H1 (cell line): ENCODE measurements around the gene RERE. TPM values are rescaled to one million over a fixed set of nuclear protein-coding genes. Genes with fewer than 3 reads are reported as not detected.

Experiments
- CTCF ChIA-PET: fragments of 300-600 bp; sonication (Branson Sonifier 250); formaldehyde crosslinking; loops from one replicate; lab custom pipeline; 2021; ENCODE audit not compliant: partially characterized antibody; lab: Charles Lee
- POLR2A ChIA-PET: fragments of 300-600 bp; sonication (Branson Sonifier 250); formaldehyde crosslinking; loops from one replicate; lab custom pipeline; 2021; ENCODE audit warnings: inconsistent platforms; ENCODE audit not compliant: partially characterized antibody; lab: Charles Lee
- DNase-seq, 2 experiments: peaks; one replicate each; pipeline versions ENCODE4 v3.0.0 to v3.0.0-alpha.2; 2010 to 2022; ENCODE audit warnings: low spot score in 2 of 2, low read depth in 1 of 2, mixed read lengths in 1 of 2
- FAIRE-seq: peaks from 2 replicates; lab custom pipeline; 2011; peaks lifted over from hg19 to GRCh38; lab: Jason Lieb, UNC
- H2AFZ ChIP-seq: 2 replicates; pipeline ENCODE4 v1.8.1; 2012; ENCODE audit warnings: low read length, inconsistent platforms
- H2AK5ac ChIP-seq: 2 replicates; pipeline ENCODE4 v1.6.1; 2013; ENCODE audit warnings: low read depth, low read length
- H2BK120ac ChIP-seq: replicated peaks from 2 replicates; pipeline ENCODE3; 2013; ENCODE audit warnings: low read depth, low read length, inconsistent platforms
- H2BK12ac ChIP-seq: 2 replicates; pipeline ENCODE4 v1.6.1; 2013; ENCODE audit warnings: low read depth, low read length
- H2BK15ac ChIP-seq: 2 replicates; pipeline ENCODE4 v1.6.1; 2013; ENCODE audit warnings: low read length
- H2BK20ac ChIP-seq: 2 replicates; pipeline ENCODE4 v1.6.1; 2013; ENCODE audit warnings: low read length
- H2BK5ac ChIP-seq: 2 replicates; pipeline ENCODE4 v1.6.1; 2013; ENCODE audit warnings: low read depth, low read length
- H3K14ac ChIP-seq: 2 replicates; pipeline ENCODE4 v1.6.1; 2013; ENCODE audit warnings: inconsistent platforms; ENCODE audit not compliant: insufficient read length
- H3K18ac ChIP-seq: 2 replicates; pipeline ENCODE4 v1.6.1; 2013; ENCODE audit warnings: low read length; ENCODE audit errors: extremely low read depth
- H3K23ac ChIP-seq: 2 replicates; pipeline ENCODE4 v1.6.1; 2013; ENCODE audit warnings: inconsistent platforms; ENCODE audit not compliant: insufficient read length
- H3K23me2 ChIP-seq: 2 replicates; pipeline ENCODE4 v1.6.1; 2013; ENCODE audit warnings: low read depth, low read length
- H3K27ac ChIP-seq: 2 replicates; pipeline ENCODE4 v1.6.1; 2011; ENCODE audit warnings: low read depth, low read length, inconsistent platforms
- H3K27me3 ChIP-seq, 4 experiments: replicated peaks in 1 of 4; 1 replicate in 1 of 4; 2 replicates in 3 of 4; pipeline versions ENCODE4 v1.6.1 to v1.8.1; 2011 to 2013; ENCODE audit warnings: low read length in 3 of 4, mild to moderate bottlenecking in 3 of 4, inconsistent platforms in 2 of 4, mixed read lengths in 2 of 4, moderate library complexity in 1 of 4; ENCODE audit not compliant: control insufficient read depth in 3 of 4, insufficient read depth in 3 of 4; ENCODE audit errors: extremely low read depth in 1 of 4
- H3K36me3 ChIP-seq, 4 experiments: 2 replicates each; pipeline versions ENCODE4 v1.6.1 to v1.8.1; 2011 to 2013; ENCODE audit warnings: mild to moderate bottlenecking in 4 of 4, low read length in 3 of 4, moderate library complexity in 2 of 4, control low read depth in 1 of 4, inconsistent platforms in 1 of 4; ENCODE audit not compliant: insufficient read depth in 4 of 4, control insufficient read depth in 2 of 4
- H3K4ac ChIP-seq: replicated peaks from 2 replicates; pipeline ENCODE3; 2013; ENCODE audit warnings: low read length, low read depth, mixed read lengths, inconsistent platforms; ENCODE audit not compliant: insufficient read length
- H3K4me1 ChIP-seq, 4 experiments: replicated peaks in 1 of 4; 1 replicate in 1 of 4; 2 replicates in 3 of 4; pipeline versions ENCODE4 v1.6.1 to v1.8.1; 2011 to 2013; ENCODE audit warnings: low read length in 3 of 4, inconsistent platforms in 2 of 4, mixed read lengths in 1 of 4; ENCODE audit not compliant: insufficient read depth in 4 of 4, control insufficient read depth in 3 of 4
- H3K4me2 ChIP-seq, 2 experiments: 2 replicates each; pipeline versions ENCODE4 v1.6.1 to v1.8.1; 2011 to 2013; ENCODE audit warnings: low read depth in 2 of 2, low read length in 2 of 2, control low read depth in 1 of 2, inconsistent platforms in 1 of 2, mild to moderate bottlenecking in 1 of 2; ENCODE audit not compliant: insufficient read depth in 1 of 2
- H3K4me3 ChIP-seq, 4 experiments: fragments of 200-600, 300-600 bp in 1 of 4; sonication (generic), shearing (Covaris generic), sonication (Bioruptor Twin) in 1 of 4; 2 replicates each; pipeline versions ENCODE4 v1.5.1 to v1.8.1; 2011 to 2016; ENCODE audit warnings: low read length in 4 of 4, low read depth in 3 of 4, control low read depth in 2 of 4, inconsistent platforms in 2 of 4, mild to moderate bottlenecking in 2 of 4, mixed read lengths in 1 of 4, moderate library complexity in 1 of 4; ENCODE audit not compliant: insufficient read depth in 2 of 4; ENCODE audit errors: extremely low read depth in 1 of 4
- H3K56ac ChIP-seq: replicated peaks from 2 replicates; pipeline ENCODE3; 2013; ENCODE audit warnings: low read depth, mild to moderate bottlenecking, mixed read lengths, low read length, inconsistent platforms; ENCODE audit not compliant: insufficient read length
- H3K79me1 ChIP-seq: 2 replicates; pipeline ENCODE4 v1.6.1; 2013; ENCODE audit warnings: low read depth, low read length, control low read depth
- H3K79me2 ChIP-seq, 2 experiments: 2 replicates each; pipeline versions ENCODE4 v1.6.1 to v1.8.1; 2012 to 2013; ENCODE audit warnings: low read length in 2 of 2, mild to moderate bottlenecking in 2 of 2, inconsistent platforms in 1 of 2; ENCODE audit not compliant: insufficient read depth in 2 of 2, control insufficient read depth in 1 of 2
- H3K9ac ChIP-seq, 4 experiments: replicated peaks in 1 of 4; 1 replicate in 1 of 4; 2 replicates in 3 of 4; pipeline versions ENCODE4 v1.6.1 to v1.8.1; 2011 to 2013; ENCODE audit warnings: low read depth in 3 of 4, low read length in 3 of 4, control low read depth in 2 of 4, mild to moderate bottlenecking in 2 of 4, moderate library complexity in 2 of 4, inconsistent platforms in 1 of 4; ENCODE audit errors: extremely low read depth in 1 of 4
- H3K9me3 ChIP-seq, 2 experiments: 2 replicates each; pipeline versions ENCODE4 v1.6.1 to v1.8.1; 2012 to 2013; ENCODE audit warnings: mild to moderate bottlenecking in 2 of 2, moderate library complexity in 2 of 2, control low read depth in 1 of 2, inconsistent platforms in 1 of 2, low read depth in 1 of 2, low read length in 1 of 2, mixed read lengths in 1 of 2; ENCODE audit not compliant: insufficient read depth in 2 of 2
- H4K20me1 ChIP-seq, 2 experiments: replicated peaks in 1 of 2; 2 replicates each; pipeline versions ENCODE3 to v1.8.1; 2011 to 2013; ENCODE audit warnings: inconsistent platforms in 2 of 2, low read length in 2 of 2, mild to moderate bottlenecking in 1 of 2; ENCODE audit not compliant: insufficient read depth in 2 of 2, control insufficient read depth in 1 of 2
- H4K5ac ChIP-seq: 2 replicates; pipeline ENCODE4 v1.6.1; 2013; ENCODE audit warnings: low read length, low read depth, mixed read lengths, inconsistent platforms; ENCODE audit not compliant: insufficient read length
- H4K8ac ChIP-seq: 2 replicates; pipeline ENCODE4 v1.8.0; 2013; ENCODE audit warnings: mild to moderate bottlenecking, moderate library complexity, low read length, inconsistent platforms; ENCODE audit not compliant: insufficient read depth; ENCODE audit errors: extremely low read depth
- H4K91ac ChIP-seq: replicated peaks from 2 replicates; pipeline ENCODE3; 2013; ENCODE audit warnings: low read length, mixed read lengths, inconsistent platforms; ENCODE audit not compliant: insufficient read length
- CBX5 ChIP-seq: fragments of 300-800, 300-1000 bp; sonication (generic); IDR thresholded peaks from 2 replicates; pipeline ENCODE4 v1.7.1; 2016; ENCODE audit warnings: antibody characterized with exemption, low read length, low read depth
- CBX8 ChIP-seq: fragments of 300-800, 300-1000 bp; sonication (generic); IDR thresholded peaks from 2 replicates; pipeline ENCODE4 v1.7.1; 2016; ENCODE audit warnings: low read depth, low read length, borderline replicate concordance
- EP300 ChIP-seq, 2 experiments: IDR thresholded peaks; 1 replicate in 1 of 2; 2 replicates in 1 of 2; pipeline ENCODE4 v1.6.1; 2011 to 2012; ENCODE audit warnings: low read depth in 2 of 2, low read length in 2 of 2, mild to moderate bottlenecking in 2 of 2, borderline replicate concordance in 1 of 2, inconsistent platforms in 1 of 2, moderate library complexity in 1 of 2
- GTF2F1 ChIP-seq: IDR thresholded peaks from 2 replicates; pipeline ENCODE4 v1.6.1; 2012; ENCODE audit warnings: low read depth, low read length, improper control_type of control experiment, borderline replicate concordance
- JUN ChIP-seq: IDR thresholded peaks from 2 replicates; pipeline ENCODE4 v1.6.1; 2011; ENCODE audit warnings: low read depth, mild to moderate bottlenecking, improper control_type of control experiment, low read length
- NANOG ChIP-seq: IDR thresholded peaks from 2 replicates; pipeline ENCODE4 v1.6.1; 2011; ENCODE audit warnings: low read length, low read depth, mild to moderate bottlenecking, inconsistent platforms; ENCODE audit not compliant: insufficient read depth, poor library complexity, severe bottlenecking
- NRF1 ChIP-seq: IDR thresholded peaks from 2 replicates; pipeline ENCODE4 v1.6.1; 2011; ENCODE audit warnings: mild to moderate bottlenecking, low read depth, low read length, improper control_type of control experiment
- POLR2A ChIP-seq, 2 experiments: IDR thresholded peaks; 1 replicate in 1 of 2; 2 replicates in 1 of 2; pipeline ENCODE4 v1.6.1; 2011; ENCODE audit warnings: low read depth in 2 of 2, low read length in 2 of 2, mild to moderate bottlenecking in 2 of 2; ENCODE audit errors: control extremely low read depth in 1 of 2
- RNF2 ChIP-seq: fragments of 200-900, 300-1000 bp; sonication (generic); IDR thresholded peaks from 2 replicates; pipeline ENCODE4 v1.7.1; 2016; ENCODE audit warnings: borderline replicate concordance, low read depth, mild to moderate bottlenecking, antibody characterized with exemption, low read length; ENCODE audit not compliant: poor library complexity, severe bottlenecking; ENCODE audit errors: missing control alignments
- SIX5 ChIP-seq: IDR thresholded peaks from 2 replicates; pipeline ENCODE4 v1.6.1; 2011; ENCODE audit warnings: mild to moderate bottlenecking, low read depth, low read length
- SP2 ChIP-seq: IDR thresholded peaks from 2 replicates; pipeline ENCODE4 v1.6.1; 2012; ENCODE audit warnings: mild to moderate bottlenecking, low read length, inconsistent platforms
- SUZ12 ChIP-seq: fragments of 200-600 bp; sonication (generic); IDR thresholded peaks from 2 replicates; pipeline ENCODE4 v1.6.1; 2012; ENCODE audit warnings: mild to moderate bottlenecking, inconsistent platforms, low read length, moderate library complexity, mixed read lengths
- TAF1 ChIP-seq: IDR thresholded peaks from 2 replicates; pipeline ENCODE4 v1.6.1; 2011; ENCODE audit warnings: mild to moderate bottlenecking, low read depth, low read length
- TBP ChIP-seq: IDR thresholded peaks from 2 replicates; pipeline ENCODE4 v1.6.1; 2011; ENCODE audit warnings: low read depth, low read length, improper control_type of control experiment
- WGBS, 2 experiments: shearing (Covaris generic) in 1 of 2; methylation state at CpG; one replicate each; pipeline versions ENCODE4 v1.1.6 to v1.1.7; 2013 to 2015; ENCODE audit warnings: low lambda C conversion rate in 2 of 2, mixed read lengths in 2 of 2, inconsistent platforms in 1 of 2, low coverage in 1 of 2, missing lambda C conversion rate in 1 of 2; ENCODE audit not compliant: insufficient replicate concordance in 2 of 2, insufficient coverage in 1 of 2, insufficient read length in 1 of 2; ENCODE audit errors: extremely low coverage in 1 of 2, missing lambda C conversion rate in 1 of 2; 5-methylcytosine and 5-hydroxymethylcytosine counted together
- polyA plus RNA-seq, 7 experiments: library from polyadenylated mRNA; depleted of rRNA in 3 of 7; stranded (reverse) in 5 of 7; unstranded in 2 of 7; fragments of >200 nt in 5 of 7; fragments of 200-250 nt in 2 of 7; gene quantifications; 1 replicate in 5 of 7; 2 replicates in 1 of 7; 4 replicates in 1 of 7; pipeline versions ENCODE4 v1.2.1 to v1.2.3, GENCODE V29; 2011 to 2013; ENCODE audit warnings: missing spikeins in 2 of 7, mixed read lengths in 2 of 7
- total RNA-seq: library from RNA; stranded (reverse); fragmentation: NEBNext Ultra II Directional; extraction: Animal tissue kit (Norgen Biotek cat#: 25700); gene quantifications from 2 replicates; pipeline ENCODE4 v1.2.1, GENCODE V29; 2021

The RERE gene
- total and polyA plus RNA-seq, 2 of the 8 experiments (the other 6 are each of a cell fraction or from before 2014, with no cell fraction given): 15.3 to 142 TPM

- no peak overlapping the region for H3K4me2 ChIP-seq
- no peak for FAIRE-seq
- H4K20me1 ChIP-seq: peaks cover 3 to 7% of the 10 kb centered on the region in 2 experiments
- TF ChIP-seq RNF2 (no peak), TAF1 (no peak), SUZ12 (no peak), EP300 (IDR thresholded peaks at IDR 0.05; ENCODE audit: borderline replicate concordance in 1 of 2, low read depth in 2 of 2, low read length in 2 of 2) (no peak), TBP (no peak), JUN (no peak), NANOG (no peak), SIX5 (no peak), CBX5 (no peak), POLR2A (IDR thresholded peaks at IDR 0.05; ENCODE audit: control extremely low read depth in 1 of 2, low read depth in 2 of 2, low read length in 2 of 2) (no peak), NRF1 (no peak), GTF2F1 (no peak), CBX8 (no peak), SP2 (no peak)
Observed at GRCh38 chr1:8523666-8524206, 293.7 kb downstream of the RERE start.

More at GRCh38 chr1:8523666-8524206, 293.7 kb downstream of the RERE start:
- Histone ChIP-seq H2AFZ (no peak overlapping the region), H4K8ac (no peak overlapping the region), H2BK20ac (no peak overlapping the region), H3K14ac (no peak overlapping the region), H3K79me1 (no peaks in the 10 kb centered on the region; the same call in 1 of the 2 replicates), H2BK120ac (no peak overlapping the region), H2AK5ac (no peak overlapping the region), H3K27ac (no peak overlapping the region), H3K56ac (no peak overlapping the region), H3K23ac (no peak overlapping the region), H3K4me1 (peaks cover 7 to 14% (median 10%) of the 10 kb centered on the region in 4 experiments), H3K79me2 (peaks cover 0 to 71% of the 10 kb centered on the region in 2 experiments; a peak in 3 of 4 replicates), H2BK12ac (no peak overlapping the region), H3K9me3 (no peaks in the 10 kb centered on the region), H3K36me3 (no peaks in the 10 kb centered on the region), H3K23me2 (no peaks in the 10 kb centered on the region), H4K5ac (no peak overlapping the region), H3K4ac (no peak overlapping the region), H3K4me3 (no peak overlapping the region), H2BK5ac (no peak overlapping the region), H3K27me3 (no peaks in the 10 kb centered on the region), H4K91ac (no peak overlapping the region), H2BK15ac (no peak overlapping the region), H3K9ac (no peak overlapping the region), H3K18ac (no peak overlapping the region)
- ChIA-PET POLR2A (no interaction called here), CTCF (no interaction called here)
- 91% methylated on average over 5 of the region's 5 CpGs; no CpG with 5 or more reads in 1 of the 2 experiments for WGBS, 2 experiments
- no peak for DNase-seq
